Loucy (cell line): ENCODE results near the gene SLC44A1.

ENCODE experiments used
- CTCF ChIP-seq: fragments of 200-600 bp; sonication (generic); conservative IDR thresholded peaks from 2 replicates; pipeline ENCODE4 v1.5.1; 2014; ENCODE audit warnings: mild to moderate bottlenecking, antibody characterized with exemption, low read length
- EZH2phosphoT487 ChIP-seq: fragments of 200-600 bp; IDR thresholded peaks from 2 replicates; pipeline ENCODE4 v1.6.1; 2018; ENCODE audit warnings: antibody characterized with exemption, mild to moderate bottlenecking, moderate library complexity, borderline replicate concordance

- TF ChIP-seq CTCF, result no peak
- no peak for TF ChIP-seq EZH2phosphoT487
These were observed 207.7 kb downstream of the SLC44A1 start for GRCh38 chr9:105452185-105452584.
